GM21723 (cell line): ENCODE results near the gene RAB9B.

ENCODE experiments used
- ATAC-seq: cut with Tn5 transposase; IDR thresholded peaks from one replicate; pipeline ENCODE4 v1.9.1; 2021; ENCODE audit warnings: mild to moderate bottlenecking, moderate library complexity; ENCODE audit not compliant: unreplicated experiment

Gene RAB9B

DNA sequence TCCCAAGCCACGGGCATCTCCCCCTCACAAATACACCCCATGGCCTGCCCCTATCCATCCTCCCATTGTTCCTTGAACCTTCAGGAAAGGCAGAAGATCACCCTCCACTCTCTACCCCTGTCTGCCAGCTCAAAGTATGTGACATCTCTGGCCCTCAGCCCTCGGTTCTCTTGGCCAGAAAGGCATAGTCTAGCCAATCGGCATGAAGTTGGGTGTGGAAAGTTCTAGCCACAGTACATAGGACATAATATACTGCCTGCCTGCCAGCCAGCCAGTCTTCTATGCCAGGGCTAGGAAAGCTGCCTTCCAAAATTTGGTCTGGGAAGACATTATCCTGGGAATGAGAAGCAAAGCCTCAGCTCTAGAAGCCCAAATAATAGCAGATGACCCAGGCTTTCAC lies 58.6 kb downstream of the RAB9B start:
- ATAC-seq: no peak
